OCI-M1 (cell line): Measurements from ENCODE around the gene KCNE2.

Source experiments
- DNase-seq: peaks from one replicate; lab custom pipeline; 2025; lab: John Stamatoyannopoulos, UW

Gene KCNE2, protein sequence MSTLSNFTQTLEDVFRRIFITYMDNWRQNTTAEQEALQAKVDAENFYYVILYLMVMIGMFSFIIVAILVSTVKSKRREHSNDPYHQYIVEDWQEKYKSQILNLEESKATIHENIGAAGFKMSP

DNA sequence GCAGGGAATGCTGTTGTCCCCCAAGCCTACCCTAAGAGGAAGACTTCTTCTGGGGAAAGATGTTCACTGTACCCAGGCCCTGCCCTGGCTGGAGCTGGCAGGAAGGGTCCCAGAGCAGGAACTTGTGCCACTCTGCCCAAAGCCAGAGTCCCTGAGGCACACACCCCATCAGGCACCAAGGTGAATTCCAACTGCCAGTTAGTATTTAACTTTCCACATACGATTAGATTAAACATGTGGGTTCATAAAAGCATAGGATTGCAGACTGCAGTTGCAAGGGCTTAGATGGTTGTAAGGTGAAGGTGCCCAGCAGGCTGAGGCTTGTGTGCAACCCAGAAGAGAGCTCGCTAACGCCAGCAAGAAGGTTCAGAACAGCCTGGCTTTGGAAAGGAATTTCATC is at the start of gene KCNE2:
TSS of gene KCNE2 (plus strand) at position 274 of the 400 bp plus-strand sequence. CDS start 6,473 bp downstream, outside the sequence.
- DNase-seq, result no peak

DNA sequence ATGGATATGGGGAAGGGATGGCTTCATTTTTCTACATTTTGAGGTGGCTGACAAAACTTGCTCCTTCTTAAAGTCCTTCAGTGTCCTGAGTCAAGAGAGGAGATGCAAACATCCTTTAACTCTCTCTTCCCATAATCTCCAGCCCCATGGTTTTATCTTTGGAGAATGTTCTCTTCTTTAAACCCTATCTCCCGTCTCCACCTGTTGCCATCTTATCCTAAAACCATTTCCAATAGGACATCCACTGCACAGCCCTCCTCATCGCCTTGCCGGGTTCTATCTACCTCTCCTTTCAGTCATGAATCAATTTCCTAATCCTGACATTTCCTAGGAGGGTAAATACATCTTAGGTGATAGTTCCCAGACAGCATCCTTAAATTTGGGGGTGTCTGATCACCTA is 44.2 kb upstream of the KCNE2 start:
- DNase-seq, result no peak

DNA sequence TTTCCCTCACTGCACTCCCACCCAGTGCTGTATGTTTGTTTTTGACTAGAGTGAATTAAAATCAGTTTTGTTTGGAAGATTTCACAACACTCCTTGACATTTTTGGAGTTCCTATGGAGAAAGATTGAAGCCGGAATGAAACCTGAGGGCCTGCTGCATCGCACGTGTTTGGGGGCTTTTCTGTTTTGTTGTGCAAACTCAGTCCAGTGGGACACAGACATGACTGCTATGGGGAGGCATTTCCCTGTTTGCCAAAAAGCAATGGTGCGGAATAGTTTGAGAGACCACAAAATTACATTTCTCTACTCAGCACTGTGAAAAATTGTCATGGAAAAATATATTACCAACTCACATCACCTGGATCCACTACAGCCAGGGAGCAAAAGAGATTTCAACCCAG is 43.8 kb upstream of the KCNE2 start:
- no peak for DNase-seq

DNA sequence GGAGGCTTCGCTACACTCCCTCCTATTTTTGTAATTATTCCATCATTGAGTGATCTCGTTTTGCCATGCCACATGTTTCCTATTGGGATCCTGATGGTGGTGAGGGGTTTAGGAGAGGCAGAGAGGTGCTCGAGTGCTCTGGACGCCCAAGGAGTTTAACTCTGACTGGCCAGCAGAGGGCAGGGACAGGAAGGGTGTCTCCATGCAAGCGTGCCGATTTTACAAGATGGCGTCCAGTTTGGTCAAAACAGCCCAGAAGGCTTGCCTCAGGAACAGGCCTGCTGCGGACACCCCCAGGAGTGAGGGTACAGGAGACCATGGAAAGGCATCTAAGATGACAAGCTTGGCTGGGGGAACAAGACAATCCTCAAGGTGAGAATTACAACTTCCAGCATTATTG is 33.8 kb upstream of the KCNE2 start:
- no peak for DNase-seq

- DNase-seq, result no peak
Observed at GRCh38 chr21:34331726-34332125, 32.1 kb upstream of the KCNE2 start.

DNA sequence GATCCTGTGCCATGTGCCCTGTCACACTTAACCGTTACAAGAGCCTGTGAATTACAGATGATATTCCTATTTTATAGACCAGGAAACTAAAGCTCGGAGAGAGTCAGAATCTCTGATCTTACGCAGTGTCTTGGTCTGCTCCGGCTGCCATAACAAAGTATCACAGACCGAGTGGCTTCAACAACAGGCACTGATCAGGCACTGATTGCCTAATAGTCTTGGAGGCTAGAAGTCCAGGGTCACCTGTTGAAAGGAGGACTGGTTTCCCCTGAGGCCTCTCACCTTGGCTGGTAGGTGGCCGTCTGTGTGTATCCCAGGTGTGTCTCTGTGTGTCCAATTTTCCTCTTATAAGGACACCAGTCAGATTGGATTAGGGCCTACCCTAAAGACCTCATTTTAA is 31.5 kb upstream of the KCNE2 start:
- DNase-seq, result no peak

DNA sequence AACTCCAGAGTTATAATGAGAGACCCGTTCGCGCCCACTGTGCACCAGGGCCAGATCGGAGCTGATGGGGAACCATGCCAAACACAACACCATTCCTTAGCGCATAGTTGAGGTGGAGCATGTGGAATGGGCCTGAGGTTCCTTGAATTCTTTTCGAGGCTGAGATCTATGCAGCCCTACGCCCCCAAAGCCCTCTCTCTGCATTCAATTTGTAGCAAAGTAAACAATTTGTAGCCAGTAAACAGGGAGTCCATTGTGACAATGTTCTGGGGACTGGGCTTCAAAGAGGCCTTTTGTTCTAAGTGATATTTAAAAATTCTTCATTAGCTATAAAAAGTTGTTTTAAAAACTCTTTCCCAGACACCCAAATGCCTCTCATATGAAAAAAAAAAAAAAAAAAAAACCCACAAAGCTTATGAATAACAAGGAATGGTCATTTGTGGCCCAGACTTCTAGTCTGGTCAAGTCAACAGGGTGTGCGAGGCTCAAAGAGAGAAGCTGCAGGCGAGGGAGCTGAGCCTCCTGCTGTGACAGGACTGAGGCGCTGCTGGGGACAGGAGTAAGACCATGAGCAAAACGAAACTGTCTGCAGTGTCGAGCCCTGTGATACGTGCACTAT is 30.6 kb upstream of the KCNE2 start:
- peak; percentile 20 for DNase-seq

DNA sequence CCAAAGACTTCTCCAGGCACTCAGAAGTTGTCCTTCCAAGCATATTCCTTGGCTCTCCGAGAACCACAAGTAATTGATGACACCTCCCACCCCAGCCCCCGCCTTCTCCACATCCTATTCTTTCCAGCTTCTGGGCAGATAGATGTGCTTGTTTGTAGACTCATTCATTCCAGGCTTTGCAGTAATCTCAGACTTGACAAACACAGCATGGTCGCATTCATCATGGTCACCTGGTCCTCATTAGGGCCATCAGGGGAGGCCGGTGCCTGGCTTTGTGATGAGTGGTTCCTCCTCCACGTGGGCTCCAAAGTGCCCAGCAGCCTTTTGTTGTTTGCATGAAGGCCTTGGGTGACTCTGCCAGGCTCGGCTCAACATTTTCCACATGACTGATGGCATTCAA is 28.5 kb upstream of the KCNE2 start:
- DNase-seq, result no peak

- DNase-seq, result no peak
Observed at GRCh38 chr21:34336245-34336644, 27.6 kb upstream of the KCNE2 start.

DNA sequence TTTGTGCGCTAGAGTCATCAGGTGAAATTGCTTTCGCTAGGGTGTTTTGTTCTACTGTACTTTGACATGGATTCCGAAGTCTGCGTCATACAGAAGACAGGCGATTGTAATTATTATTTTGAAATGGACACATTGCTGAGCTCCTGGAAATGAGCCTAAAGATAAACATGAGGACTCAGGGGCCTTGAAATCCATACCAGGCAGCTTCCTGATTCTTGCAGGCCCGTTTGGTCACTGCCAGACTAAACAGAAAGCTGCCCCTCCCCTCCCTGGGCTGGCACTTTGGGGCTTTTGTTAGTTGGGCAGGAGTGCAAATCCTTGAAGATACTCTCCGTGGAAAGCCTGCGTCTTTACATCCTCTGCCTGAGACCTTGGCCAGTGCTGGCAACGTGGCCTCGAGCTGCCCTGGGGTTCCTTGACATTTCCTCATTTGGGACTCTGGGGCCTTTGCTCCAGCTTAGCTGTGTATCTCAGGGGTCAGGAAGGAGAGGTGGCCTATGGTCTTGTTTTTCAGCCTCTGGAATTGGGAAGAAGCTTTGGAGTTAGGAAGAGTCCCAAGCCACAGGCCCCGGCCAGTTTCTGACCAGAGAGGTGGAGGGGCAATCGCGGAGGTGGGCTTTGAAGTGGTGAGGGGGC is 26.9 kb upstream of the KCNE2 start:
- DNase-seq, result no peak

GRCh38 chr21:34337741-34338140 is 26.1 kb upstream of the KCNE2 start:
- no peak for DNase-seq

- DNase-seq, result no peak
Observed at GRCh38 chr21:34338226-34338625, 25.6 kb upstream of the KCNE2 start.

DNA sequence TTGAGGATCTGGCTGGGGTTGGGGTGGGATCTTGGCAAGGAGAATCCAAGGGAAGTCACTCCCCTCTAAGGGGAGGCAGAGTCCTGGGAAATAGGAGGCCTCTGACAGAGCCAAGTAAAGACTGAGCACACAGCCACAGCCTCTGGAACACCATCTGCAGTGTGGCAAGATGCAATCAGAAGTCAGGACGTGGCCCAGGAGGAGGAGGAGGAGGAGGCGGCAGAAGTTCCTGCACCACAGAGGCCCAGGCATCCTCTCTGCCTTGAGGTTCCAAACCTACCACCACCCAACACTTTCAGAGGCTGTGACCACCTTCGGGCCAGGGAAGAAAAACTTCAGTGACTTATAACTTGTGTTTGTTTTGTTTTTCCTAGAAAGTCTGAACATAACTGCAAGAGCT is 23.7 kb upstream of the KCNE2 start:
- no peak for DNase-seq

DNA sequence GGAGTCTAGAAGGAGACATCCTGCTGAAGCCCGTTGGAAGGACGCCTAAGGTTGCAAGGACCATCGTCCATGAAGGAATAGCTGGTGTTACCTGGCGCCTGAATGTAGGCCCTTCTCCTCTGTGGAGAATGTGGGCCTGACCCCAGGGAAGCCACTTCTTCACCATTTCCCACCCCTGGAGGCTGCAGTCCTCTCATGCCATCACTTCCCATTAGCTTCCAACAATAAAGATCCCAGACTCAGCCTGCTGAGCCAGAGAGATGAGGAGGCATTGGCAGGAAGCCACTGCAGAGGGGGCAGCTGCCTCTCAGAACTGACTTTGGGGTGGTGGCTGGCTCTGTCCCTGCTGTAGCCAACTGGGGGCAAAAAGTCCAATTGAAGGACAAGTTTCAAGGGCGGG is 21.3 kb upstream of the KCNE2 start:
- no peak for DNase-seq

GRCh38 chr21:34343347-34343746 is 20.5 kb upstream of the KCNE2 start:
- no peak for DNase-seq

DNA sequence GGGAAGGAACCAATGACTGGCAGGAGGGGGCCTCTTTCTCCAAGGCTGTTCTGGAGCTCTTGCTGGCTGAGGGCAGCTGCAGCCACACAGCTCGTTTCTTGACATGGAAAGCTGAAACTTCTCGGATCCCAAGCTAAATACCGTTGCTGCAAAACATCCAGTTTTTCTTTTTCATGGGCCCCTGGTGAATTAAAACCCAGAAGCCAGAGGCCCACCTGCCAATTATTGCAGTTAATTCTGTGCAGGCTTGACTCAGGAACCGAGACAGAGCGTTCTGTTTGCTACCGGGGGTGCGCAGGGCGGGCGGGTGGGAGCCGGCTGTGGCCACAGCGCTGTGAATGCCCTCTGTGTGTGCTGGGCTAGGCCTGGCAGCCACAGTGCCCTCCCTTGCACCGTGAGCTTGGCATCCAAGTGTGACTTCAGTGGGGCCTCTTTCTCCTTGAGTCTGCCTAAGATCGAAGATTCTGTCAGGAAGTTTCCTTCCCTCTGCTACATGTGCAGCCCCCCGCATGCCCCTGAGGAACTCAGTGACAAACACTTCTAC is 19.9 kb upstream of the KCNE2 start:
- no peak for DNase-seq

- DNase-seq, result no peak
Observed at GRCh38 chr21:34344584-34344983, 19.2 kb upstream of the KCNE2 start.

GRCh38 chr21:34345091-34345871 is 18.5 kb upstream of the KCNE2 start:
- DNase-seq, result no peak

DNA sequence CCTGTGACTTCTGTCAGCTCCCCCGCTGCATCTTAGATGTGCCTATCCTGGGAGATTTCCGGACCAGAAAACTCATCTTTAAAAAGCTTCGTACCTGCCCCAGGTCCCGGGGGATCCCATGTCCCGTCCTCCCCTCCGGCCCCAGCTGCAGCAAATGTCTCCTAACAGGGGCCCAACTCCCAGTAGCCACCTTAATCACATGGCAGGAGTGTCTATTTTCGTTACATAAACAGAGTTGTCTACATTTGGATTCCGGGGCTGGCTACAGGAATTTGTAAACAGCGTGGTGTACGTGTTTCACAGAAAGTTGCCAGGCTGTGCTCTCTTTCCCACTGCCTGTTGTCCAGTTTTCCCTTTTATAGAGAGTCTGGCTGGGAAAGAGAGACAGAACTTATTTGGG is 17.9 kb upstream of the KCNE2 start:
- no peak for DNase-seq

GRCh38 chr21:34348890-34349519 is 14.8 kb upstream of the KCNE2 start:
- no peak for DNase-seq

DNA sequence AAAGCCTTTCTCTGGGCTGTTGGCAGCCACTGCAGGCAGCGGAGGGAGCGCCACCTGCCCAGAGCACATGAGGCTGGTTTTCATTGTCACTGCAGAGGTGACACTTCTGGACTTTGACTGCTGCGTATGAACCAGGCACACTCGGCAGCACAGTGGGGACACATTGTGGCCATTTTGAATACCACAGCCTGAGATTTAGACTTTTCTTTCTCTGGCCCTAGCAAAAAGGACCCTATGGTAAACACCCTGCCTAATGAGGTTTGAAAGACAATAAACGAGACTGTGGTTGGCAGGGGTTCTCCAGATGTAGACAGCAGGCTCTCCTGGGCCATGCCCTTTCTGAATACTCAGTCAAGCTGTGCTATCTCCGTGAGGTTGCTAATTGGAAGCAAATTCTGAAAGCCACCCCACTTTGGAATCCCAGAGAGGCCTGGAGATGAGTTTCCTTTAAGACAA is 12.0 kb upstream of the KCNE2 start:
- peak; percentile 87 for DNase-seq

- DNase-seq, result no peak
Observed at GRCh38 chr21:34352556-34352955, 11.2 kb upstream of the KCNE2 start.
